Activated CD8-positive, alpha-beta T cell treated with anti-CD3 and anti-CD28 coated beads for 36 hours (primary cell): ENCODE measurements around the gene PEAR1. TPM values are rescaled to one million over a fixed set of nuclear protein-coding genes. Genes with fewer than 3 reads are reported as not detected.

Experiments used
- ATAC-seq: fragments of 200-7000 bp; cut with Tn5 transposase; one replicate; pipeline ENCODE4 v1.10.0; 2021; ENCODE audit warnings: mild to moderate bottlenecking, moderate library complexity
- CTCF ChIA-PET: fragments of 350-600 bp; sonication (Branson Sonifier 250); formaldehyde crosslinking; loops from one replicate; lab custom pipeline; 2021; ENCODE audit warnings: antibody characterized with exemption; lab: Charles Lee
- POLR2A ChIA-PET: fragments of 350-600 bp; sonication (Branson Sonifier 250); formaldehyde crosslinking; loops from one replicate; lab custom pipeline; 2021; ENCODE audit warnings: antibody characterized with exemption; lab: Charles Lee
- DNase-seq: peaks from one replicate; pipeline ENCODE4 v3.0.0-alpha.2; 2020
- H3K27ac Mint-ChIP-seq: one replicate; pipeline ENCODE4 v1.8.0; 2021; ENCODE audit warnings: mild to moderate bottlenecking, mixed read lengths
- H3K27me3 Mint-ChIP-seq: one replicate; pipeline ENCODE4 v1.8.0; 2021; ENCODE audit warnings: mixed read lengths
- H3K36me3 Mint-ChIP-seq: one replicate; pipeline ENCODE4 v1.8.0; 2021; ENCODE audit warnings: low read depth, mixed read lengths
- H3K4me1 Mint-ChIP-seq: one replicate; pipeline ENCODE4 v1.8.0; 2021; ENCODE audit warnings: low read depth, mixed read lengths
- H3K4me3 Mint-ChIP-seq: one replicate; pipeline ENCODE4 v1.8.0; 2021; ENCODE audit warnings: mild to moderate bottlenecking, moderate library complexity, mixed read lengths
- H3K9me3 Mint-ChIP-seq: one replicate; pipeline ENCODE4 v1.8.0; 2021; ENCODE audit warnings: mixed read lengths
- intact Hi-C: fragments of 100-400 bp; cut with micrococcal nuclease; formaldehyde crosslinking; loops from one replicate; pipeline ENCODE4 v1.10.0; 2022
- total RNA-seq, 2 experiments: library from RNA; stranded (reverse); gene quantifications; one replicate each; pipeline ENCODE4 v1.2.3, GENCODE V29; 2021
- TF ChIP-seq, protein P1 (sequence below): fragments of 200-600 bp; IDR thresholded peaks from one replicate; pipeline ENCODE4 v1.8.0; 2022; ENCODE audit warnings: antibody characterized with exemption, mild to moderate bottlenecking

Gene PEAR1
- total RNA-seq, 2 experiments from 2014 or later, result 0.07 TPM; not detected in 1

GRCh38 chr1:156913809-156914387, 20.4 kb downstream of the PEAR1 start:
- ATAC-seq (no peak), DNase-seq (no peak)
- TF ChIP-seq, protein P1, sequence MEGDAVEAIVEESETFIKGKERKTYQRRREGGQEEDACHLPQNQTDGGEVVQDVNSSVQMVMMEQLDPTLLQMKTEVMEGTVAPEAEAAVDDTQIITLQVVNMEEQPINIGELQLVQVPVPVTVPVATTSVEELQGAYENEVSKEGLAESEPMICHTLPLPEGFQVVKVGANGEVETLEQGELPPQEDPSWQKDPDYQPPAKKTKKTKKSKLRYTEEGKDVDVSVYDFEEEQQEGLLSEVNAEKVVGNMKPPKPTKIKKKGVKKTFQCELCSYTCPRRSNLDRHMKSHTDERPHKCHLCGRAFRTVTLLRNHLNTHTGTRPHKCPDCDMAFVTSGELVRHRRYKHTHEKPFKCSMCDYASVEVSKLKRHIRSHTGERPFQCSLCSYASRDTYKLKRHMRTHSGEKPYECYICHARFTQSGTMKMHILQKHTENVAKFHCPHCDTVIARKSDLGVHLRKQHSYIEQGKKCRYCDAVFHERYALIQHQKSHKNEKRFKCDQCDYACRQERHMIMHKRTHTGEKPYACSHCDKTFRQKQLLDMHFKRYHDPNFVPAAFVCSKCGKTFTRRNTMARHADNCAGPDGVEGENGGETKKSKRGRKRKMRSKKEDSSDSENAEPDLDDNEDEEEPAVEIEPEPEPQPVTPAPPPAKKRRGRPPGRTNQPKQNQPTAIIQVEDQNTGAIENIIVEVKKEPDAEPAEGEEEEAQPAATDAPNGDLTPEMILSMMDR, result no peak
- Mint-ChIP-seq H3K4me1 (peaks cover 3% of the 10 kb centered on the region), H3K9me3 (no peaks in the 10 kb centered on the region), H3K27ac (no peak overlapping the region), H3K36me3 (no peaks in the 10 kb centered on the region), H3K4me3 (no peak overlapping the region), H3K27me3 (peaks cover 20% of the 10 kb centered on the region)
- ChIA-PET POLR2A (interaction anchor here (1.2 kb wide), 1 partner anchor 10 kb away, joined by 4 read pairs; no protein-coding TSS in a partner anchor), CTCF (interaction anchor here (1.3 to 3.9 kb wide), 4 partner anchors 8 to 75 kb away, joined by 4 to 29 read pairs (median 8); no protein-coding TSS in a partner anchor)
- intact Hi-C loops, result no loop called here

GRCh38 chr1:156914440-156914856, 20.9 kb downstream of the PEAR1 start:
- H3K4me3 Mint-ChIP-seq, result no peak overlapping the region
- no peak for ATAC-seq
- CTCF ChIA-PET, result interaction anchor here (1.3 to 3.9 kb wide), 3 partner anchors 8 to 22 kb away, joined by 4 to 29 read pairs (median 10); no protein-coding TSS in a partner anchor

GRCh38 chr1:156920233-156921052, 26.9 kb downstream of the PEAR1 start, which contains the start of gene LRRC71:
Gene LRRC71, plus strand, starts transcription at chr1:156920632. Its CDS starts 172 bp downstream, at chr1:156920804.
- H3K36me3 Mint-ChIP-seq, result no peaks in the 10 kb centered on the region
- no peak within 1 kb of the TSS for H3K27ac Mint-ChIP-seq
- peak within 1 kb of the TSS; percentile 7 for H3K4me3 Mint-ChIP-seq
- intact Hi-C loops, result no loop called here
- DNase-seq (peak; percentile 79), ATAC-seq (peak; percentile 94)
- H3K4me1 Mint-ChIP-seq, result peaks cover 15% of the 10 kb centered on the region
- ChIA-PET POLR2A (no interaction called here), CTCF (interaction anchor here (0.6 to 2.3 kb wide), 8 partner anchors 12 to 699 kb away, joined by 3 to 8 read pairs (median 4); no protein-coding TSS in a partner anchor)
- TF ChIP-seq, protein P1, result peak; percentile 85
- H3K9me3 Mint-ChIP-seq, result no peaks in the 10 kb centered on the region
- peaks cover 72% of the 10 kb centered on the region for H3K27me3 Mint-ChIP-seq

More at GRCh38 chr1:156914440-156914856, 20.9 kb downstream of the PEAR1 start:
- no peaks in the 10 kb centered on the region for H3K9me3 Mint-ChIP-seq
- TF ChIP-seq, protein P1, result no peak
- no peak for DNase-seq
- peaks cover 23% of the 10 kb centered on the region for H3K27me3 Mint-ChIP-seq
- intact Hi-C loops, result no loop called here
- H3K4me1 Mint-ChIP-seq, result peaks cover 3% of the 10 kb centered on the region
- no peaks in the 10 kb centered on the region for H3K36me3 Mint-ChIP-seq
- no peak overlapping the region for H3K27ac Mint-ChIP-seq
- POLR2A ChIA-PET, result no interaction called here

GRCh38 chr1:156921053-156921529, 27.6 kb downstream of the PEAR1 start:
- no peak overlapping the region for H3K4me3 Mint-ChIP-seq
- TF ChIP-seq, protein P1, result no peak

More at GRCh38 chr1:156921053-156921529, 27.6 kb downstream of the PEAR1 start:
- Mint-ChIP-seq H3K36me3 (no peaks in the 10 kb centered on the region), H3K9me3 (no peaks in the 10 kb centered on the region), H3K27ac (no peak overlapping the region), H3K4me1 (peaks cover 20% of the 10 kb centered on the region), H3K27me3 (peaks cover 76% of the 10 kb centered on the region)
- ATAC-seq (no peak), DNase-seq (no peak)
- ChIA-PET POLR2A (no interaction called here), CTCF (interaction anchor here (1.1 to 2.3 kb wide), 3 partner anchors 21 to 195 kb away, joined by 5 to 8 read pairs (median 5); no protein-coding TSS in a partner anchor)
- intact Hi-C loops, result no loop called here
